Coronary artery (tissue), 2 donors: ENCODE measurements around the gene PIP4K2A.

Source experiments
- DNase-seq: peaks from one replicate; pipeline ENCODE4 v3.0.0-alpha.2; 2017; ENCODE audit warnings: low spot score
- H3K27ac ChIP-seq, 2 donors: fragments of 200-600 bp; sonication (generic); one replicate each; pipeline ENCODE4 v1.5.1; 2016 to 2019
- H3K4me3 ChIP-seq: fragments of 200-600 bp; sonication (generic); 2 replicates; pipeline ENCODE4 v1.5.1; 2016; ENCODE audit warnings: mild to moderate bottlenecking, moderate library complexity
- CTCF ChIP-seq: fragments of 200-600 bp; sonication (generic); IDR thresholded peaks from one replicate; pipeline ENCODE4 v1.5.1; 2019; ENCODE audit warnings: antibody characterized with exemption

Gene PIP4K2A

GRCh38 chr10:22659866-22660265 lies 54.5 kb downstream of the PIP4K2A start:
- no peak for TF ChIP-seq CTCF
- DNase-seq = no peak
- H3K27ac ChIP-seq = no peak overlapping the region

GRCh38 chr10:22658745-22659410 lies 55.5 kb downstream of the PIP4K2A start:
- no peak overlapping the region for H3K27ac ChIP-seq
- no peak for DNase-seq
- H3K4me3 ChIP-seq = no peak overlapping the region
- TF ChIP-seq CTCF = no peak

More at GRCh38 chr10:22659866-22660265, 54.5 kb downstream of the PIP4K2A start:
- H3K4me3 ChIP-seq = no peak overlapping the region

- TF ChIP-seq CTCF = no peak
Measured at GRCh38 chr10:22657566-22658225, 56.7 kb downstream of the PIP4K2A start.

GRCh38 chr10:22657024-22657423 lies 57.4 kb downstream of the PIP4K2A start:
- DNase-seq = no peak
- TF ChIP-seq CTCF = no peak
- H3K4me3 ChIP-seq = no peak overlapping the region
- H3K27ac ChIP-seq = no peak overlapping the region

More at GRCh38 chr10:22657566-22658225, 56.7 kb downstream of the PIP4K2A start:
- no peak for DNase-seq
- H3K4me3 ChIP-seq = no peak overlapping the region
- no peak overlapping the region for H3K27ac ChIP-seq

- H3K4me3 ChIP-seq = no peak overlapping the region
- no peak for DNase-seq
- no peak overlapping the region for H3K27ac ChIP-seq
- TF ChIP-seq CTCF = no peak
Measured at GRCh38 chr10:22656036-22656435, 58.3 kb downstream of the PIP4K2A start.

- no peak for DNase-seq
- no peak overlapping the region for H3K4me3 ChIP-seq
- no peak overlapping the region for H3K27ac ChIP-seq
- no peak for TF ChIP-seq CTCF
Measured at GRCh38 chr10:22655312-22655981, 58.9 kb downstream of the PIP4K2A start.
